HepG2 (cell line): ENCODE data around the gene HTR6.

Experiments used
- IRF2 ChIP-seq: IDR thresholded peaks from 2 replicates; pipeline ENCODE4 v1.6.1; 2018; ENCODE audit warnings: missing genetic modification reagents, missing compliant biosample characterization
- SAP130 ChIP-seq: IDR thresholded peaks from 2 replicates; pipeline ENCODE4 v1.6.1; 2016; ENCODE audit warnings: low read depth
- SNAI1 ChIP-seq: sonication (generic); formaldehyde crosslinking; IDR thresholded peaks from 2 replicates; pipeline ENCODE4 v1.5.0; 2020; ENCODE audit warnings: mild to moderate bottlenecking, missing genetic modification reagents, borderline replicate concordance
- TF ChIP-seq, protein P1 (sequence below): sonication (generic); formaldehyde crosslinking; IDR thresholded peaks from 2 replicates; pipeline ENCODE4 v1.4.0; 2020; ENCODE audit warnings: low read depth, missing genetic modification reagents
- TF ChIP-seq, protein P2 (sequence below): sonication (generic); formaldehyde crosslinking; IDR thresholded peaks from 2 replicates; pipeline ENCODE4 v1.8.0; 2022; ENCODE audit warnings: low read depth, missing genetic modification reagents

DNA sequence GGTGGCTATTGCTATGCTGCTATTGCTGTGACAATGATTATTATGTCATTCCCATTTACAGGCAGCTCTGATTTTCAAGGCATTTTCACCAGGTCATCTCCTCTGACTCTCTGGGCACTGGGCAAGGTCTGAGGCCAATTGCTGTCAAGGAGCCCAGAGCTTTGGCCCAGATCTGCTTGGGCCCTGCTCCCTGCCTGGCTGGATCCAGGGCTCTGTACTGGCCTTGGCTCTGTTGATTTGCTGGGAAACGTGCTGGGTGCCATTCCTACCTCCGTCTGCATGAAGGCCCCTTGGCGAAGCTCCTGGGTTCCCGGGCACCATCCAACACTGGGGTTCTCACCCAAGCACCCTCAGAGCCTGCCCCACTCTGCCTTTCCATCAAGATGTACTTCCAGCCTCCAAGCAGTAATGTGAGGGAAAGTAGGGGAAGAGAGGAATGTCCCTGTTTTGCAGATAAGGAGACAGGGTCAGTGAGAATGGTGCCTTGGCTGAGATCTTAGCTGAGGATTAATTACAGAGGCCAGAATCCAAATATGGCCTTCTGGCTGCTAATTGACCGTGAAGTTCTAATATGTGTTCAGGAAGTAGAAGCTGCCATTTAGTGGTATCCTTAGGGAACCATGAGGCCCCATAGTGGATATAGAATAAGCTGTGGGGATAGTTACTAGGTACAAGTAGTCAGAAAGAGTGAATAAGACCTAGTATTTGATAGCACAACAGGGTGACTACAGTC lies 63.9 kb downstream of the HTR6 start:
- TF ChIP-seq SAP130 (CRISPR knock-in tag) (no peak), SNAI1 (no peak), IRF2 (CRISPR knock-in tag) (no peak)
- TF ChIP-seq, protein P1, sequence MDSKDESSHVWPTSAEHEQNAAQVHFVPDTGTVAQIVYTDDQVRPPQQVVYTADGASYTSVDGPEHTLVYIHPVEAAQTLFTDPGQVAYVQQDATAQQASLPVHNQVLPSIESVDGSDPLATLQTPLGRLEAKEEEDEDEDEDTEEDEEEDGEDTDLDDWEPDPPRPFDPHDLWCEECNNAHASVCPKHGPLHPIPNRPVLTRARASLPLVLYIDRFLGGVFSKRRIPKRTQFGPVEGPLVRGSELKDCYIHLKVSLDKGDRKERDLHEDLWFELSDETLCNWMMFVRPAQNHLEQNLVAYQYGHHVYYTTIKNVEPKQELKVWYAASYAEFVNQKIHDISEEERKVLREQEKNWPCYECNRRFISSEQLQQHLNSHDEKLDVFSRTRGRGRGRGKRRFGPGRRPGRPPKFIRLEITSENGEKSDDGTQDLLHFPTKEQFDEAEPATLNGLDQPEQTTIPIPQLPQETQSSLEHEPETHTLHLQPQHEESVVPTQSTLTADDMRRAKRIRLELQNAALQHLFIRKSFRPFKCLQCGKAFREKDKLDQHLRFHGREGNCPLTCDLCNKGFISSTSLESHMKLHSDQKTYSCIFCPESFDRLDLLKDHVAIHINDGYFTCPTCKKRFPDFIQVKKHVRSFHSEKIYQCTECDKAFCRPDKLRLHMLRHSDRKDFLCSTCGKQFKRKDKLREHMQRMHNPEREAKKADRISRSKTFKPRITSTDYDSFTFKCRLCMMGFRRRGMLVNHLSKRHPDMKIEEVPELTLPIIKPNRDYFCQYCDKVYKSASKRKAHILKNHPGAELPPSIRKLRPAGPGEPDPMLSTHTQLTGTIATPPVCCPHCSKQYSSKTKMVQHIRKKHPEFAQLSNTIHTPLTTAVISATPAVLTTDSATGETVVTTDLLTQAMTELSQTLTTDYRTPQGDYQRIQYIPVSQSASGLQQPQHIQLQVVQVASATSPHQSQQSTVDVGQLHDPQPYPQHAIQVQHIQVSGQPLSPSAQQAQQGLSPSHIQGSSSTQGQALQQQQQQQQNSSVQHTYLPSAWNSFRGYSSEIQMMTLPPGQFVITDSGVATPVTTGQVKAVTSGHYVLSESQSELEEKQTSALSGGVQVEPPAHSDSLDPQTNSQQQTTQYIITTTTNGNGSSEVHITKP, result no peak
- TF ChIP-seq, protein P2, sequence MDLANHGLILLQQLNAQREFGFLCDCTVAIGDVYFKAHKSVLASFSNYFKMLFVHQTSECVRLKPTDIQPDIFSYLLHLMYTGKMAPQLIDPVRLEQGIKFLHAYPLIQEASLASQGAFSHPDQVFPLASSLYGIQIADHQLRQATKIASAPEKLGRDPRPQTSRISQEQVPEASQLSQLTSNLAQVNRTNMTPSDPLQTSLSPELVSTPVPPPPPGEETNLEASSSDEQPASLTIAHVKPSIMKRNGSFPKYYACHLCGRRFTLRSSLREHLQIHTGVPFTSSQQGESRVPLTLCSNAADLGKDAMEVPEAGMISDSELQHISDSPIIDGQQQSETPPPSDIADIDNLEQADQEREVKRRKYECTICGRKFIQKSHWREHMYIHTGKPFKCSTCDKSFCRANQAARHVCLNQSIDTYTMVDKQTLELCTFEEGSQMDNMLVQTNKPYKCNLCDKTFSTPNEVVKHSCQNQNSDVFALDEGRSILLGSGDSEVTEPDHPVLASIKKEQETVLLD (CRISPR knock-in tag), result no peak
